CD4-positive, alpha-beta T cell treated with Interleukin-12 subunit alpha and Interleukin-12 subunit beta, for 1 hour (primary cell): ENCODE data around the gene RPS6KA2.

Experiments used
- DNase-seq: peaks from one replicate; pipeline ENCODE4 v3.0.0-alpha.2; 2020

The RPS6KA2 gene

GRCh38 chr6:166613027-166613426 lies 14.0 kb downstream of the RPS6KA2 start:
- DNase-seq = no peak

DNA sequence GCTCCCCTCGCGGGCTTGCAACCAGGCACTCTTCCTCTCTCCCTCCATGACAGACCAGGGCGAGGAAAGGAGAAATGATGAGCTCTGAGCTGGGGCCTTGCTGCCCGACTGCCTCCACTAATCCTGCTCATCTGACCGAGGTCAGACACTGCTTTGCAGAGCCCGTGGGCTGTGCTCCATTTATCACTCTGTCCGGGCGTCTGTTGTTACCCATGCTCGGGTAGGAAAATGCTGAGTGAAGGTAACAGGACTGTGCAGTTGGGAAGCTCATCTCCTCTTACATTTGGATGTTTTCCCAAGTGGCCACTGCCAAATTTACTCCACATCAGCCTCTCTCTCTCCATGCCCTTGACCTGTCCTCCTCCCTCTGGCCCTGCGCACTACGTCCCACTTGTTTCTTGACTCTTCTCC lies 14.6 kb downstream of the RPS6KA2 start:
- no peak for DNase-seq

DNA sequence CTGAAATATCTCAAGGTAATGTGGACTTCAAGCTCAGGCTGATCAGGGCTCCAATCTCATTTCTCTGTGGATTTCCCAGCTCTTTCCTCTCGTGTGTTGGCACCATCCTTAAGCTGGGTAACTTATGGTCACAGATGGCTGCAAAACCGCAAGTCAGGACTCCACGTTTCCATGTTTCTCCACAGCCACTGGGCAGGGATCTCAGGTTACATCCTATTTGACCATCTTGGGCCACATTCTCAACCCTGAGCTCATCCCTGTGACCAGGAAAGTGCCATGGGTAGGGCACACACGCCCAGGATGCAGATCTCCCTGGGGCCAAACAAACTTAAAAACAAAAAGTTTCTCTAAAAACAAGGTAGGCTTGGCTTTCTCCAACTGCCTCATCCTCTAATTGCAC lies 15.4 kb downstream of the RPS6KA2 start:
- DNase-seq = no peak

GRCh38 chr6:166610069-166610468 lies 17.0 kb downstream of the RPS6KA2 start:
- no peak for DNase-seq

DNA sequence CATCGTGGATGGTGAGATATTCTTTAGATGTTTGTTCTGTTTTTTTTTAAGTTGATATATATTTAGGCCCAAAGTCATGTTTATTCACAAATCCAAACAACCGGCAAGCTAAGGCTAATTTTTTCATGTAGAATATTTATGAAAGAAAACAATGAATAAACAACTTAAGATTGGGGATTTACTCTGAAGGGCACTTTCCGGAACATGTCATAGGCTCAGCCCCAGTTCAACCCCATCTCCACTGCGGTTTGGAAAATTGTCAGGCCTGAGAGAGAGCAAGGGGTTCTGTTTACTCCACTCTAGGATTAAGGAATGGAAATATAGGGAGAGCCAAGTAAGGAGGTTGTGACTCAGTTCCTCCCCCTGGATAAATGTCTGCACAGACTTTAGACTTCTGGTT lies 18.3 kb downstream of the RPS6KA2 start:
- DNase-seq = no peak

DNA sequence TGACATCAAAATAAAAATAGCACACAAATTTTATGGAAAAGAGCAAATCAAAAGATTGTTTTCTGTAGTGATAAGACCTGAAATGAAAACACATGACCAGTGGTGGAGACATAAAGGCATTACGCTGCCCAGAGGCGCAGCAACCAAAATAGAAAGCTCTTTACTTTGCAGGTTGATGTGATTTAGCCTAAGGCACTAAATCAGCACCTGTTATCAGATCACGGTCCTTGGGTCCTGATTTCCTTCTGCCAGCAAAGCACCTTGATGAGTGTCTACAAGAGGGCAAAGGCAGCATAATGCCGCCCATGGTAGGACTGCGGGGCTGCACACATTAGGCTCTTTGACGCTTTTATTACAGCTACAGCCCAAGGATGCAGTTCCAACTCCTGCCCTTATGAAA lies 21.3 kb downstream of the RPS6KA2 start:
- no peak for DNase-seq

DNA sequence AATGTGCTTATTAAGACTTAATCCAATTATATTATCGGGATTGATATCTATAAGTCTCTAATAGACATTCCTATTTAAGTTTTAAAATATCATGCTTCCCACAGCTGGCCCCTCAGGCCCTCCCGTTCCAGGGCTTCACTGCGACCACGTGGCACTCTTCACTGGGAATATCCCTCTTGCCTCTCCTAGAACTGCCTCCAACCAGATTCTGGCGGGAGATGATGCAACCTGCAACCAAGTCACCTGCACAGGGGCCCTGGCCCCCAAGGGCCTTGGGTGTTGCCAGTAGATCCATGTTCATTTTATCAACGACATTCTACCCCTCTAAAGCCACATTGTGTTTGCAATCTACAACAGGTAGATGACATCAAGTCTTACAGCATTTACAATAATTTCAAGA lies 22.1 kb downstream of the RPS6KA2 start:
- DNase-seq = no peak

GRCh38 chr6:166604328-166604727 lies 22.7 kb downstream of the RPS6KA2 start:
- DNase-seq = no peak

GRCh38 chr6:166603043-166603690 lies 23.9 kb downstream of the RPS6KA2 start:
- no peak for DNase-seq

DNA sequence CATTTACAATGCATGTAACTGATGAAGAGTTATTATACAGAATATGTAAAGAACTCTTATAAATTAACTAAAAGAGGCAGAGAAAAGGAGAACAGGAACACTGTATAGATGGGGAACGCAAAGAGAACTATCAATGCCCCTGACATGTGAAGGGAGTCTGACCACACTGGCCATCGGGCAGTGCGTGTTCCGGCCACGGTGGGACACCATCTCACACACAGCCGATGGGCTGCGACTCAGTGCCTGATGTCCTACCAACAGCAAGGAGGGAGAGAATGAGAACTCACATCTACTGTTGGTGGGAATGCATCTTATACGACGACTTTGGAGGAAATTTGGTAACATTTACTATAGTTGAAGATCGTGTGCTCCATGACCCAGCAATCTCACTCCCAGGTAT lies 25.1 kb downstream of the RPS6KA2 start:
- DNase-seq = no peak

GRCh38 chr6:166600931-166601330 lies 26.1 kb downstream of the RPS6KA2 start:
- DNase-seq = no peak

- no peak for DNase-seq
These were observed 27.8 kb downstream of the RPS6KA2 start for GRCh38 chr6:166599205-166599604.

GRCh38 chr6:166598441-166599138 lies 28.5 kb downstream of the RPS6KA2 start:
- no peak for DNase-seq

- no peak for DNase-seq
These were observed 29.2 kb downstream of the RPS6KA2 start for GRCh38 chr6:166597711-166598440.

DNA sequence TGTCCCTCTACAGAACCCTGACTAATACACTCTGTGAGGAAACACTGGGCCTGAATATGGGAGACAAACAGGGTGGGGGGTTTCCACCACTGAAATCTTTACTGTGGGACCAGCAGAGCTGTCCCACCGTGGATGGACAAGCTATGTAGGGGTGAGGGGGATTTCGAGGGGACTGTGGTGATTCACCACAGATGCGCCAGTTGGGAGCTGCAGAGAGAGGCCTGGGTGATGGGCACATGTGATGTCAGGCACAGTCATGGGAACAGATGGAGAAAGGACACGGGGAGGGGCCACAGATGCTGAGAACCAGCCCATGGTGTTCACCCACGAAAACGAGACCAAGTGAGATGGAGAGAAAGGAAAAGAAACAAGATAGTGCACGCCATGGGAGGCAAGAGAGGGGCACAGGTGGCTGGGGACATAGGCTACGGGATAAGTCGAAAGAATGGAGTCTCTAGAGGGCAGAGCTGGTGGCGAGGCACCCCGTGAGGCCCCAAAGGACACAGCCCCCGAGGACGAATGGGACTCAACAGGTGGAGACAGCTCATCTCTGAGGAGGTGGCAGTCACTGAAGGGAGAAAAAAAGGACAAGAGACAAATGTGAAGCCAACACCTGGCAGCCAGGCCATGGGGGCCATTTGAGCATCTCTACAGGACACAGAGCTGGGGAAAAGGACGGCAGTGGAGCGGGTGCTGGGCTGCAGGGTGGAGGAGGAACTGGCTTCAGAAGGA lies 30.1 kb downstream of the RPS6KA2 start:
- no peak for DNase-seq

GRCh38 chr6:166595949-166596348 lies 31.1 kb downstream of the RPS6KA2 start:
- DNase-seq = no peak

DNA sequence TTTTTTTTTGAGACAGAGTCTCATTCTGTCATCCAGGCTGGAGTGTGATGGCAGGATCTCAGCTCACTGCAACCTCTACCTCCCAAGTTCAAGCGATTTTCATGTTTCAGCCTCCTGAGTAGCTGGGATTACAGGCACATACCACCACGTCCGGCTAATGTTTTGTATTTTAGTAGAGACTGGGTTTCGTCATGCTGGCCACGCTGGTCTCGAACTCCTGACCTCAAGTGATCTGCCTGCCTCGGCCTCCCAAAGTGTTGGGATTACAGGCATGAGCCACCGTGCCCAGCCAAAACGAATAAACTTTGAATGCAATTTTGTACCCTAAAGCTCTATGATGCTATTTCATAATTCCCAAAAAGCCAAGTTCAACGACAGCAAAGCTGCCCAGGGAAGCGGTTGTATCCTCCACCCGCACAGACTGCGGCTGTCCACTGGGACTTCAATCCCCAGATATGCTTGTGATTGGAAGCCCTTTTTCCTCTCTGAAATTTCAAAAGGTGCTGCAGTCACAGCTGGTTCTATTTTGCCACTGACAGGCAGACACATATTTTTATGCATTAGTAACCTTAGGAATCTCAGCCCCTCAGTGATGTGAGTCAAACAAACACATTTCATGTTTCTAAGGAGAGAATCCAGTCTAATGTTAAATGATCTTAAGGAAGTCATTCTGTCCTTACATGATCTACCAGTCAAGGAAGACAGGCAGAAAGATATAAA lies 31.8 kb downstream of the RPS6KA2 start:
- DNase-seq = no peak

- no peak for DNase-seq
These were observed 34.2 kb downstream of the RPS6KA2 start for GRCh38 chr6:166592821-166593220.

DNA sequence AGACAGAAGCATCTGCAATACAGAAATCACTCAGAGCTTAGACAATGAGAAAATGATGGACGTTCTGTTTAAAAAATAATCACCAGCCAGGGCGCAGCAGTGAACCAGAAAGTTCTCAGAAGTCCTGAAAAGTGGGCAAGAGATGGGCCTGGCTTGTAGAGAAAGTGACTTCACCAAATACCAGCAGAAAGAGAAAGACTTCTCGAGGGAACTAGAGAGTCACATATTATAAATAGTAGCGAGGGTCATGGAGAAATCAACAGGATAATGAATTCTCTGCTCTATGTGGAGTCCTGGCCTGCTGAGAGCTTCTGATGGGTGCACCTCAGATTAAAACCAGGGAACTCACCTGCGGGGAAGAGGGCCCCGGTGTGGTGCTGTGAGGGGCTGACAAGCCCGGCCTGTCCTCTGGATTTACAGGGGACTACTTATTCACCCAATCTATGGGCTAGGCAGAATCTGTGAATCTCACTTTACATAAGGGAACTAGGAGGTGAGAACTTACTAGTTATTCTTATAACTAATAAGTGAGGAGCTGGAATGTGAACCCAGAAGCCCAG lies 35.0 kb downstream of the RPS6KA2 start:
- no peak for DNase-seq

GRCh38 chr6:166591026-166591425 lies 36.0 kb downstream of the RPS6KA2 start:
- DNase-seq = no peak

- DNase-seq = no peak
These were observed 37.1 kb downstream of the RPS6KA2 start for GRCh38 chr6:166589786-166590574.

- DNase-seq = no peak
These were observed 37.7 kb downstream of the RPS6KA2 start for GRCh38 chr6:166589337-166589731.
